SU-DHL-6 (cell line): Measurements from ENCODE around the gene CARD18.

ENCODE experiments used
- H2AFZ ChIP-seq: fragments of 200-600 bp; sonication (generic); 2 replicates; pipeline ENCODE4 v1.6.1; 2014; ENCODE audit warnings: low read depth, mild to moderate bottlenecking, moderate library complexity, mixed read lengths, antibody characterized with exemption, low read length; ENCODE audit not compliant: severe bottlenecking
- H3F3A ChIP-seq: fragments of 200-600 bp; shearing (Covaris generic); 2 replicates; pipeline ENCODE4 v1.6.0; 2016; ENCODE audit warnings: antibody characterized with exemption, mild to moderate bottlenecking; ENCODE audit not compliant: insufficient read depth
- H3K27ac ChIP-seq: fragments of 200-600 bp; sonication (generic); 2 replicates; pipeline ENCODE4 v1.5.1; 2016; ENCODE audit warnings: low read depth, mild to moderate bottlenecking, low read length, moderate library complexity, mixed read lengths
- H3K27me3 ChIP-seq: fragments of 200-600 bp; sonication (generic), shearing (Covaris generic); 2 replicates; pipeline ENCODE4 v1.6.0; 2014; ENCODE audit warnings: mild to moderate bottlenecking, low read length
- H3K36me3 ChIP-seq: fragments of 200-600 bp; sonication (generic); 2 replicates; pipeline ENCODE4 v1.6.1; 2014; ENCODE audit warnings: mild to moderate bottlenecking, low read length, mixed read lengths
- H3K4me2 ChIP-seq: fragments of 300-600, 200-600 bp; shearing (Covaris generic), sonication (generic); 2 replicates; pipeline ENCODE4 v1.6.0; 2014; ENCODE audit warnings: low read length, low read depth, mild to moderate bottlenecking; ENCODE audit not compliant: poor library complexity, severe bottlenecking
- H3K4me3 ChIP-seq: fragments of 200-600 bp; sonication (generic); 2 replicates; pipeline ENCODE4 v1.5.1; 2014; ENCODE audit warnings: antibody characterized with exemption, low read length, mild to moderate bottlenecking, mixed read lengths; ENCODE audit not compliant: insufficient read depth, poor library complexity, severe bottlenecking
- H3K79me2 ChIP-seq: fragments of 200-600 bp; sonication (generic); 2 replicates; pipeline ENCODE4 v1.6.1; 2014; ENCODE audit warnings: mild to moderate bottlenecking, low read length, moderate library complexity; ENCODE audit not compliant: insufficient read depth
- H3K9ac ChIP-seq: fragments of 200-600 bp; sonication (generic); 2 replicates; pipeline ENCODE4 v1.7.0; 2014; ENCODE audit warnings: mild to moderate bottlenecking, low read length
- H3K9me2 ChIP-seq: fragments of 200-600 bp; sonication (generic); replicated peaks from 2 replicates; pipeline ENCODE4 v1.6.1; 2014; ENCODE audit warnings: low read length; ENCODE audit not compliant: insufficient read depth
- H3K9me3 ChIP-seq: fragments of 200-600 bp; sonication (generic); 2 replicates; pipeline ENCODE4 v1.6.1; 2014; ENCODE audit warnings: low read length, mixed read lengths; ENCODE audit not compliant: insufficient read depth
- H4K20me1 ChIP-seq: fragments of 200-600 bp; sonication (generic); 2 replicates; pipeline ENCODE4 v1.6.1; 2014; ENCODE audit warnings: low read depth, mild to moderate bottlenecking, antibody characterized with exemption, low read length, moderate library complexity, mixed read lengths
- EZH2phosphoT487 ChIP-seq: fragments of 200-600 bp; sonication (generic), shearing (Covaris generic); conservative IDR thresholded peaks from 2 replicates; pipeline ENCODE4 v1.6.1; 2018; ENCODE audit warnings: mild to moderate bottlenecking, antibody characterized with exemption, low read length, moderate library complexity, mixed read lengths
- TF ChIP-seq, protein P1 (sequence below): fragments of 200-600 bp; sonication (generic); IDR thresholded peaks from one replicate; pipeline ENCODE4 v1.5.1; 2017; ENCODE audit warnings: antibody characterized with exemption, mild to moderate bottlenecking, low read length, moderate library complexity; ENCODE audit not compliant: insufficient read depth, poor library complexity, severe bottlenecking

The CARD18 gene

GRCh38 chr11:105152560-105152959, 13.0 kb upstream of the CARD18 start:
- no peaks in the 10 kb centered on the region for H3F3A ChIP-seq
- no peak overlapping the region for H3K4me3 ChIP-seq
- H3K4me2 ChIP-seq = no peak overlapping the region
- H3K36me3 ChIP-seq = no peaks in the 10 kb centered on the region
- H4K20me1 ChIP-seq = no peaks in the 10 kb centered on the region
- H3K9me2 ChIP-seq = no peaks in the 10 kb centered on the region
- no peaks in the 10 kb centered on the region for H3K27me3 ChIP-seq
- H3K79me2 ChIP-seq = no peaks in the 10 kb centered on the region
- H3K9ac ChIP-seq = no peak overlapping the region
- TF ChIP-seq, protein P1, sequence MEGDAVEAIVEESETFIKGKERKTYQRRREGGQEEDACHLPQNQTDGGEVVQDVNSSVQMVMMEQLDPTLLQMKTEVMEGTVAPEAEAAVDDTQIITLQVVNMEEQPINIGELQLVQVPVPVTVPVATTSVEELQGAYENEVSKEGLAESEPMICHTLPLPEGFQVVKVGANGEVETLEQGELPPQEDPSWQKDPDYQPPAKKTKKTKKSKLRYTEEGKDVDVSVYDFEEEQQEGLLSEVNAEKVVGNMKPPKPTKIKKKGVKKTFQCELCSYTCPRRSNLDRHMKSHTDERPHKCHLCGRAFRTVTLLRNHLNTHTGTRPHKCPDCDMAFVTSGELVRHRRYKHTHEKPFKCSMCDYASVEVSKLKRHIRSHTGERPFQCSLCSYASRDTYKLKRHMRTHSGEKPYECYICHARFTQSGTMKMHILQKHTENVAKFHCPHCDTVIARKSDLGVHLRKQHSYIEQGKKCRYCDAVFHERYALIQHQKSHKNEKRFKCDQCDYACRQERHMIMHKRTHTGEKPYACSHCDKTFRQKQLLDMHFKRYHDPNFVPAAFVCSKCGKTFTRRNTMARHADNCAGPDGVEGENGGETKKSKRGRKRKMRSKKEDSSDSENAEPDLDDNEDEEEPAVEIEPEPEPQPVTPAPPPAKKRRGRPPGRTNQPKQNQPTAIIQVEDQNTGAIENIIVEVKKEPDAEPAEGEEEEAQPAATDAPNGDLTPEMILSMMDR = no peak
- TF ChIP-seq EZH2phosphoT487 = no peak
- no peaks in the 10 kb centered on the region for H3K9me3 ChIP-seq
- no peak overlapping the region for H2AFZ ChIP-seq
- no peak overlapping the region for H3K27ac ChIP-seq

- Histone ChIP-seq H3F3A (no peaks in the 10 kb centered on the region), H3K4me2 (no peak overlapping the region), H2AFZ (no peak overlapping the region), H3K27ac (no peak overlapping the region), H3K79me2 (no peaks in the 10 kb centered on the region), H3K9me3 (no peaks in the 10 kb centered on the region), H3K36me3 (no peaks in the 10 kb centered on the region), H3K4me3 (no peak overlapping the region), H3K9me2 (no peaks in the 10 kb centered on the region), H3K27me3 (no peaks in the 10 kb centered on the region), H4K20me1 (no peaks in the 10 kb centered on the region), H3K9ac (no peak overlapping the region)
- no peak for TF ChIP-seq EZH2phosphoT487
- TF ChIP-seq, protein P1 = no peak
Observed at GRCh38 chr11:105152021-105152512, 12.5 kb upstream of the CARD18 start.

DNA sequence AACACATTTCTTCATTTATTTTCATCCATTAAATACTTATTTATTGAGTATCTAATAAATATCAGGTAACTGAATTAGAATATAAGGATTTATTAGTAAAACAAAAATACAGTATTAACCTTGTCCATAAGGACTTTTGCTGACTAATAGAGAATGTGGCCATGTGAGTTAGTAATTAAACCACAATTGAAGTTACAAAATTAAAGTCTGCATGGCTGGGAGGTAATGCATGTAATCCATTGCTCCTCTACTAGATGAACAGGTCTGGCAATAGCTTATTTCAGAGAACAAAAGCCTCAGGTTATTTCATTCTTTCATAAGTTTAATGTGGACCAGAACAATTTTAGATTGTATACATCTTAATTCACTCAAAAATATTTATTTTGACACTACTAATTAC, 9.9 kb upstream of the CARD18 start:
- Histone ChIP-seq H3K27ac (no peak overlapping the region), H3F3A (no peaks in the 10 kb centered on the region), H2AFZ (no peak overlapping the region), H3K79me2 (no peaks in the 10 kb centered on the region), H3K9me2 (no peaks in the 10 kb centered on the region), H3K9me3 (no peaks in the 10 kb centered on the region), H3K4me3 (no peak overlapping the region), H3K4me2 (no peak overlapping the region), H3K9ac (no peak overlapping the region), H3K36me3 (no peaks in the 10 kb centered on the region), H4K20me1 (no peaks in the 10 kb centered on the region), H3K27me3 (no peaks in the 10 kb centered on the region)
- no peak for TF ChIP-seq EZH2phosphoT487
- TF ChIP-seq, protein P1 = no peak
